Left lung (tissue), 10 donors: ENCODE results near the gene RAB8B. TPM values are rescaled to one million over a fixed set of nuclear protein-coding genes. Genes with fewer than 3 reads are reported as not detected.
A peak's percentile ranks its signal among the peaks of the same experiment; 100 is the strongest.

ENCODE experiments used
- ATAC-seq: fragments of 200-7000 bp; cut with Tn5 transposase; one replicate; pipeline ENCODE4 v1.9.1; 2020; ENCODE audit warnings: moderate library complexity
- DNase-seq, 4 donors: peaks; one replicate each; pipeline ENCODE4 v3.0.0-alpha.2; 2013 to 2020
- H3K27ac ChIP-seq, 2 donors: fragments of 200-600 bp; sonication (generic) in 1 of 2; one replicate each; pipeline versions ENCODE4 v1.5.0 to v1.8.0; 2020 to 2021
- H3K27me3 ChIP-seq, 2 donors: fragments of 200-600 bp; sonication (generic) in 1 of 2; one replicate each; pipeline versions ENCODE4 v1.5.0 to v1.8.0; 2020 to 2021
- H3K36me3 ChIP-seq, 2 donors: fragments of 200-600 bp; sonication (generic) in 1 of 2; one replicate each; pipeline versions ENCODE4 v1.5.0 to v1.8.0; 2020 to 2021
- H3K4me1 ChIP-seq, 2 donors: fragments of 200-600 bp; one replicate each; pipeline ENCODE4 v1.8.0; 2021
- H3K4me3 ChIP-seq, 2 donors: fragments of 200-600 bp; sonication (generic) in 1 of 2; one replicate each; pipeline versions ENCODE4 v1.5.0 to v1.8.0; 2020 to 2021; ENCODE audit warnings: mild to moderate bottlenecking in 1 of 2
- H3K9me3 ChIP-seq, 2 donors: fragments of 200-600 bp; sonication (generic) in 1 of 2; one replicate each; pipeline versions ENCODE4 v1.5.0 to v1.8.0; 2020 to 2021
- intact Hi-C, 2 donors: fragments of 100-400 bp; cut with DNase I; formaldehyde crosslinking; loops; one replicate each; pipeline versions ENCODE4 v1.11.2 to v1.14.2; 2022
- polyA plus RNA-seq, 6 donors: library from polyadenylated mRNA; unstranded; fragments of 120-200 nt; gene quantifications; one replicate each; pipeline ENCODE4 v1.2.1, GENCODE V29; 2013; ENCODE audit not compliant: insufficient read length in 6 of 6
- total RNA-seq, 2 donors: library from RNA; stranded (reverse); fragmentation: NEBNext Ultra II Directional; extraction: Animal tissue kit (Norgen Biotek cat#: 25700); gene quantifications; one replicate each; pipeline ENCODE4 v1.2.1, GENCODE V29; 2021
- TF ChIP-seq, protein P1 (sequence below), 2 donors: fragments of 200-600 bp; sonication (generic) in 1 of 2; IDR thresholded peaks; one replicate each; pipeline versions ENCODE4 v1.5.0 to v1.8.0; 2021; ENCODE audit warnings: antibody characterized with exemption in 2 of 2
- donor health status: DM: no; HTN: yes; CAD: no.
- donor health status: DM: no; HTN: no; CAD: no.

RAB8B gene
- total and polyA plus RNA-seq, 8 donors = 45.1 to 62.2 (median 57.0) TPM

DNA sequence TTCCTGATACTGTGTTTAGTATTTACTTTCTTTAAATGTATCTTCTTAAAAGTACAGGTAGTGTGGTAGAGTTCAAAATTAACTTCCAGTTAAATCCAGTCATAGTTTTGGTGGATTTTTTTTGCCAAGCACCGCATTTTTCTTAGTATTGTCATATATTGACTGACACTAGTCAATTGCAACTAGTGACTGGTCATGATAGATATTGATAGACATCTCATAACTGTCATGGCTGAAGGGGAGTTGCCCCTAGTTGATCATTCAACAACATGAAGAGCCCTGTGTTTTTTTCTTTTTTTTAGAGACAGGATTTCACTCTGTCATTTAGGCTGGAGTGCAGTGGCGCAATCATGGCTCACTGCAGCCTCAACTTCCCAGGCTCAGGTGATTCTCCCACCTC lies 22.1 kb downstream of the RAB8B start:
- intact Hi-C loops = no loop called here
- ATAC-seq (no peak), DNase-seq (no peak)
- Histone ChIP-seq H3K4me3 (no peak overlapping the region), H3K36me3 (peaks cover 0 to 4% of the 10 kb centered on the region in 2 donors), H3K27me3 (no peaks in the 10 kb centered on the region), H3K9me3 (no peaks in the 10 kb centered on the region), H3K27ac (peak overlapping the region; percentile 61 to 75), H3K4me1 (peaks cover 18 to 63% of the 10 kb centered on the region in 2 donors)
- TF ChIP-seq, protein P1, sequence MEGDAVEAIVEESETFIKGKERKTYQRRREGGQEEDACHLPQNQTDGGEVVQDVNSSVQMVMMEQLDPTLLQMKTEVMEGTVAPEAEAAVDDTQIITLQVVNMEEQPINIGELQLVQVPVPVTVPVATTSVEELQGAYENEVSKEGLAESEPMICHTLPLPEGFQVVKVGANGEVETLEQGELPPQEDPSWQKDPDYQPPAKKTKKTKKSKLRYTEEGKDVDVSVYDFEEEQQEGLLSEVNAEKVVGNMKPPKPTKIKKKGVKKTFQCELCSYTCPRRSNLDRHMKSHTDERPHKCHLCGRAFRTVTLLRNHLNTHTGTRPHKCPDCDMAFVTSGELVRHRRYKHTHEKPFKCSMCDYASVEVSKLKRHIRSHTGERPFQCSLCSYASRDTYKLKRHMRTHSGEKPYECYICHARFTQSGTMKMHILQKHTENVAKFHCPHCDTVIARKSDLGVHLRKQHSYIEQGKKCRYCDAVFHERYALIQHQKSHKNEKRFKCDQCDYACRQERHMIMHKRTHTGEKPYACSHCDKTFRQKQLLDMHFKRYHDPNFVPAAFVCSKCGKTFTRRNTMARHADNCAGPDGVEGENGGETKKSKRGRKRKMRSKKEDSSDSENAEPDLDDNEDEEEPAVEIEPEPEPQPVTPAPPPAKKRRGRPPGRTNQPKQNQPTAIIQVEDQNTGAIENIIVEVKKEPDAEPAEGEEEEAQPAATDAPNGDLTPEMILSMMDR (IDR thresholded peaks at IDR 0.05) = no peak

DNA sequence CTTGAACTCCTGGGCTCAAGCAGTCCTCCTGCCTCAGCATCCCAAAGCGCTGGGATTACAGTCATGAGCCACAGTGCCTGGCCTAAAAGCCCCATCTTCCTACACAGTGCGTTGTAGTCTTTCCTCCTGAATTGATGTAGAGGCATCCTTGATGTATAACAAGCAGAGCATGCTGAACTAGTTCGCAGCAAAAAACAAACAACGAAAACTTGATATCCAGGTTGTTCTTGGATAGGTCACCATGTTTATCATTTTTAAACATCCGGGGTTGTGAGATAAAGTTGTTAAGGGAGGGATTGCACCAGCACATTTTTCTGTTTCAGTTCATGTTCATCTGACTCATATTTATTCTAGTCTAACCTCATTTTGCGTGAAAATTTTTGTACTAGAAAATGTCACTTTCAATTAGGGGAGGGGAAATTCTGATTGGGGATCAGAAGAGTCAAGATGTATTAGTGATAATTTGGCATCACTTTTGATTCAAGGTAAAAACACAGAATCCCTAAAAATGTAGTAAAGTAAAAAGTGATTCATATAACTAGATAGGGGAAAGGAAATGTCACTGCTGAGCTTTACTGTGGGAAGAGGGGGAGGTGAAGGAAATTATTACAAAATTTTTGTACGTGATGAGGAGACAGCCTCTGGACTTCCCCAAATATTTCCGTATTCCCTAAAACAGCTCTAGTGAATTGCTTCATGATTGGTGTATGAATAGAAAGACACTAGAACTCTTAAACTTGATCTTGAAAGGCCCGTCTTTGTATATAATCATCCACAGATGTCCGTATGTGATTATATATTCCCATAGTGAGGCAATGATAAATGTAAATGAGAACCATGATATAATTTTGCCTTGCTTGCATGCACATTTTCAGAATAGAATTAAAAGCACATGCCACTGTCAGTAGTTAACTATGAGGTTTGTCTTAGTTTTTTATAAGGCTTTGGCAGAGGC lies 22.9 kb downstream of the RAB8B start:
- intact Hi-C loops = no loop called here
- Histone ChIP-seq H3K27me3 (no peaks in the 10 kb centered on the region), H3K4me1 (peaks cover 18 to 63% of the 10 kb centered on the region in 2 donors), H3K4me3 (no peak overlapping the region), H3K9me3 (no peaks in the 10 kb centered on the region), H3K36me3 (peaks cover 0 to 4% of the 10 kb centered on the region in 2 donors), H3K27ac (peak overlapping the region; percentile 61 to 75)
- no peak for DNase-seq
- peak; percentile 71 for ATAC-seq
- TF ChIP-seq, protein P1 (IDR thresholded peaks at IDR 0.05) = no peak

DNA sequence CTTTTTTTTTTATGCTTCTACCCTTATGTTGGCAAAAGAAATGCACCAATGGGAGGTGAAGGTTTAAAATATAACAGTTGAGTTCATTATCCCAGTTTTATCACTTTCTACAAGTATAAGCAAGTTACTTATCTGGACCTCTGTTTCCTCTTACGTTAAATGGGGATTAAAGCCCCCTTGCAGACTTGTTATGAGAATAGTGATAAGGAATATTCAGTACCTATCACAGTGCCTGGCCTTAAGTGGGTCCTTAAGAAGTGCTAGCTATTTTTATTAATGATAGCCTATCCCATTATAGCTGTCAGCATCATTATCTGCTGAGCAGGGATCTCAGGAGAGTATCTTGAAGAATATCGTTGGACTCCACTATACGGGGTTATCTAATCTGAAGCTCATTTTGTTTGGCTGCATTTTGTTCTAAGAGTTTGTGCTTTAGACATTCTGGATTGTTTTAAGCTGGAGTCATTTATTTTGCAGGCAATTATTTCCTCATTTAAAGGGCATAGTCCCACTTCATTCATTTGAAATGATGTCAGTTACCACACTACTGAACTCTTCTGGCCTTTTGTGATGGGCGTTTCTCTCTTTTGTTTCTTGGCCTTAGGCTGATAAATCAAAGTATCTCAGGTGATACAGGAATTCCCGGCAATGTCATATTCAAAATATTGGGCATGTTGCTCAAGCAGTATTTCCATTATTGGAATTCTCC lies 28.8 kb downstream of the RAB8B start:
- intact Hi-C loops = no loop called here
- Histone ChIP-seq H3K4me3 (no peak overlapping the region), H3K9me3 (no peaks in the 10 kb centered on the region), H3K27me3 (no peaks in the 10 kb centered on the region), H3K4me1 (peaks cover 23 to 78% of the 10 kb centered on the region in 2 donors), H3K36me3 (peaks cover 0 to 4% of the 10 kb centered on the region in 2 donors), H3K27ac (peak overlapping the region; percentile 40 to 50)
- DNase-seq (peak in 1 of 4 donors; percentile 53), ATAC-seq (peak; percentile 47)
- TF ChIP-seq, protein P1 (IDR thresholded peaks at IDR 0.05) = no peak

DNA sequence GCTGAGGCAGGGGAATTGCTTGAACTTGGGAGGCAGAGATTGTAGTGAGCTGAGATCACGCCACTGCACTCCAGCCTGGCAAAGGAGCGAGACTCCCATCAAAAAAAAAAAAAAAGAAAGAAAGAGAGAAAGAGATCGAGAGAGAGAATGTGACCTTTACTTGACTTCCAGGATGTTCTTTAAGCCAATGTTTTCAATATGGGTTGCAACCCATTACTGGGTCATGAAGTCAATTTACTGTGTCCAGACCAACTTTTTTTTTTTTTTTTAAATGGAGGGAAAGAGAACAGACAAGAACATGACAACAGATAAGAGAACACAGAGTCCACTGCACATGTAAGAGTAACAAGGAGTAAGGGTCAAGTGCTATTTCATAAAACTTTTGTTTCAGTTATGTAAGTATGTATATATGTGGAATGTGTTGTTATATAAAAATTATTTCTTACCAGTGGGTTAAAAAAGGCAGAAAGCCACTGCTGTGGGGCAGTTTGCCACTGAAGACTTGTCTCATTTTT lies 29.8 kb downstream of the RAB8B start:
- Histone ChIP-seq H3K4me3 (no peak overlapping the region), H3K4me1 (peaks cover 21 to 78% of the 10 kb centered on the region in 2 donors), H3K27ac (peak overlapping the region in 1 of 2 donors; percentile 13), H3K27me3 (no peaks in the 10 kb centered on the region), H3K36me3 (peaks cover 0 to 4% of the 10 kb centered on the region in 2 donors), H3K9me3 (no peaks in the 10 kb centered on the region)
- TF ChIP-seq, protein P1 (IDR thresholded peaks at IDR 0.05) = no peak
- ATAC-seq = no peak
- no peak for DNase-seq
- intact Hi-C loops = no loop called here
